Urothelium cell line (cell line): Measurements from ENCODE around the gene GTPBP1.

ENCODE experiments used
- DNase-seq: peaks from one replicate; pipeline ENCODE4 v3.0.0; 2011; ENCODE audit warnings: low spot score, mixed read lengths
- FAIRE-seq: peaks from 2 replicates; lab custom pipeline; 2011; peaks lifted over from hg19 to GRCh38; lab: Jason Lieb, UNC

The GTPBP1 gene

DNA sequence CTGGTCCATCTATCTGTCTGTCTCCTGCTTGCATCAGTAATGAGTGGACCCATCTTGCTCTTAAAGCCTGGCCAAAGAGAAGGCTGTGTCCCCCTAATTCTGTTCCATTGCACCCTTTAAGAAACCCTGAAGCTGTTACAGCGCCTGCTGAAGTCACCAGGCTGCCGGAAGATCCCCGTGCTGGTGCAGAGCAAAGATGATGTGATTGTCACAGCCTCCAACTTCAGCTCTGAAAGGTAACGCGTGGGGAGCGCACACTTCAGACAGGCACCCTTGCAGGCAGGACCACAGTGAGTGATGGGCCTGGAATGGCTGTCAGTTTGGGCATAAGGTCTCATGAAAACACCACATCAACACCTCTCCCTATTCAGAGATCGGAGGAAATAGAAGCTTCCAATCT is 18.4 kb downstream of the GTPBP1 start:
- FAIRE-seq, result no peak

DNA sequence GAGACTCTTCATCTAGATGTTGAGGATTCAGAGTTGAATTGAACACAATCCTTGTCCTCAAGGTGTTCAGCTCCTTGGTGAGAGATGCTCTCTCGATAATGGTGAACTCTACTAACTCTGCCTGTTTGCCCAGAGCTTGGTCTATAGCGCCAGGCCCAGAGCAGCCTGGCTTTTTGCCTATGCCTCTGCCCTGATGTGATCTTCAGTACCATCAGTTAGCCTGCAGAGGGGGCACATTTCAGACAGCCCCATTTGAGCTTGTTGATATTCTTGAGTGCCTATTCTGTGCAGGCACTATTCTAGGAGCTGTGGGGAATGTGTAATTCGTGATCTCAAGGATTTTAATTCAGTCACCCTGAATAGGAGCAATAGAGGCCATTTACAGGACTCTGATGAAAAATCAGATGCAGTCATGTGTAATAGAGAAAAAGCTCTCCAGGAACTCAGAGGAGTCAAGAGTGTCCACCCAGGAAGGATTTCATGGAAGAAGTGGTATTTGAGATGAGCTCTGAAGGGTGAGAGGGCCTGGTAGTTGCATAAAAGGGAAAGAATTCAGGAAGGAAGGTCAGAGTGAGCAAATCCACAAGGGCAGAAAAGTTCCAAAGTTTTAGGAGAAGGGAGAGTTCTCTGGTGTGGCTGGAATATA is 19.3 kb downstream of the GTPBP1 start:
- DNase-seq (peak; percentile 55), FAIRE-seq (peak; percentile 66)

More for the DNA sequence above, 18.4 kb downstream of the GTPBP1 start:
- DNase-seq, result no peak

DNA sequence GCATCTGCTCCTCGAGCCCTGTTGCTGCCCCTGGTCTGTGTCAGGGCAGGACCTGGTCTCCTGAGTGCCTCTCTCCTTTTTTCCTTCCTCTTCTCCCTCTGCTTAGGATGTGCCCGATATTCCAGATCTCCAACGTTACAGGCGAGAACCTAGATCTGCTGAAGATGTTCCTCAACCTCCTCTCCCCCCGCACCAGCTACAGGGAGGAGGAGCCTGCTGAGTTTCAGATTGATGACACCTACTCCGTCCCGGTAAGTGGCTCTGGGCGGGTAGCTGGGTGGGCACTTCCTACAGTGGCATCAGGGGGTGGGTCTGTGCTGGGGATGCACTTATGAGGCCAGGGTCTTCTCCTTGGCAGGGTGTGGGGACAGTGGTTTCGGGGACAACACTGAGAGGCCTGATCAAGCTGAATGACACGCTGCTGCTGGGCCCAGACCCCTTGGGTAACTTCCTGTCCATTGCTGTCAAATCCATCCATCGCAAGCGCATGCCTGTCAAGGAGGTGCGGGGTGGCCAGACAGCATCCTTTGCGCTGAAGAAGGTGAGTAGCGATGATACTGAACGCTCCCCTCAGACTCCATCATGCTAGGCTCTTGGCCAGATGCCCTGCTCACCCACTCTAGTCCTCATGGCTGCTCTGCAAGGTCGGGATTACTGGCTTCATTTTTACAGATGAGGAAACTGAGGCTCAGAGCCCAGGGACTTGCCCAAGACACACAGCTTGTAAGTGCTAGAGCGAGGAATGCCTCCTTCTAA is 20.3 kb downstream of the GTPBP1 start:
- DNase-seq (no peak), FAIRE-seq (no peak)

DNA sequence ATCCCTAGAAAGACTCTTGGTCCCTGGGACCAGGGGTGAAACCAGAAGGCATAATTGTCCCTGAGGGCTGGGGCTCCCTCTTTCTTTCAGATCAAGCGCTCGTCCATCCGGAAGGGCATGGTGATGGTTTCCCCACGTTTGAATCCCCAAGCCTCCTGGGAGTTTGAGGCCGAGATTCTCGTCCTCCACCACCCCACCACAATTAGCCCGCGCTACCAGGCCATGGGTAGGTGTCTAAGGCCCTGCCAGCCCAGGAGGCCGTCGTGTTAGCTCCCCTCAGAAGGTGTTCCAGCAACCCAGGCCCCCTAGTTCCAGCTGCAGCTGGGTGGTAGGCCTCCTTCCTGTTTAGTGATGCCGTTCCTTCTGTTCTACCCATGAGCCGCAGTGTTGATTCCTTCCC is 21.4 kb downstream of the GTPBP1 start:
- no peak for DNase-seq
- FAIRE-seq, result no peak

DNA sequence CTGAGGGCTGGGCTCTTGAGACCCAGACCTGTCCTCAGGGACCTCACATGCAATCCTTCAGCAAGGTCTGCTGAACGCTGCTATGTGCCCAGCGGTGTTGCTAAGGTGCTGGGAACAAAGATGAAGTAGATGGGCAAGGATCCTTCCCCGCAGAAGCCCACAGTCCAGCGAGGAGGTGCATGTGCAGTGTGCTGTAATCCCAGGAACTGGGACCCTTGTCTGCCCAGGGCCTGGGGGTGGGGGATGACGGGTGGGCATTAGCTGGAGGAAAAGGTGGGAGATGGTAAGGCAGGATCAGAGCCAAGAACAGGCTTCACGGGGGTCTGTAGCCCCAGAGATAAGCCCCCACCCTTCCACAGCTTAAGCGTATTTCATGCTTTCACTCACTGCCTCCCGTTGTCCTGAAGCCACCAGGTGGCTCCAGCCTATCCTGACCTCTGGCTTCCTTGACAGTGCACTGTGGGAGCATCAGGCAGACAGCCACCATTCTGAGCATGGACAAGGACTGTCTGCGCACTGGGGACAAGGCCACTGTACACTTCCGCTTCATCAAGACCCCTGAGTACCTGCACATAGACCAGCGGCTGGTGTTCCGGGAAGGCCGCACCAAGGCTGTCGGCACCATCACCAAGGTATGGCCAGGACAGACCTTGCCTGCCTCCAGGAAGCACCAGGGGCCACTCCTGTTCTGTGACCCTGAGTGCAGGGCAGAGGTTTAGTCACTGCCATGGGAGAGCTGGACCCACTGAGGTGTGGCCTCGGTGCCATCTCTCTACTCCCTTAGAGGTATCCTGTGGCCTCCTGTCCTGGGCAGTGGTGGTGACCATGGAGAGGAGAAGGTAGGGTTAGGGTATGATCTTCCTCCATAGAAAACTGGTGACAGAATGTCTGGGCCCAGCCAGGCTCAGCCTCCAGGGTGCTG is 22.0 kb downstream of the GTPBP1 start:
- FAIRE-seq, result no peak
- DNase-seq, result no peak

DNA sequence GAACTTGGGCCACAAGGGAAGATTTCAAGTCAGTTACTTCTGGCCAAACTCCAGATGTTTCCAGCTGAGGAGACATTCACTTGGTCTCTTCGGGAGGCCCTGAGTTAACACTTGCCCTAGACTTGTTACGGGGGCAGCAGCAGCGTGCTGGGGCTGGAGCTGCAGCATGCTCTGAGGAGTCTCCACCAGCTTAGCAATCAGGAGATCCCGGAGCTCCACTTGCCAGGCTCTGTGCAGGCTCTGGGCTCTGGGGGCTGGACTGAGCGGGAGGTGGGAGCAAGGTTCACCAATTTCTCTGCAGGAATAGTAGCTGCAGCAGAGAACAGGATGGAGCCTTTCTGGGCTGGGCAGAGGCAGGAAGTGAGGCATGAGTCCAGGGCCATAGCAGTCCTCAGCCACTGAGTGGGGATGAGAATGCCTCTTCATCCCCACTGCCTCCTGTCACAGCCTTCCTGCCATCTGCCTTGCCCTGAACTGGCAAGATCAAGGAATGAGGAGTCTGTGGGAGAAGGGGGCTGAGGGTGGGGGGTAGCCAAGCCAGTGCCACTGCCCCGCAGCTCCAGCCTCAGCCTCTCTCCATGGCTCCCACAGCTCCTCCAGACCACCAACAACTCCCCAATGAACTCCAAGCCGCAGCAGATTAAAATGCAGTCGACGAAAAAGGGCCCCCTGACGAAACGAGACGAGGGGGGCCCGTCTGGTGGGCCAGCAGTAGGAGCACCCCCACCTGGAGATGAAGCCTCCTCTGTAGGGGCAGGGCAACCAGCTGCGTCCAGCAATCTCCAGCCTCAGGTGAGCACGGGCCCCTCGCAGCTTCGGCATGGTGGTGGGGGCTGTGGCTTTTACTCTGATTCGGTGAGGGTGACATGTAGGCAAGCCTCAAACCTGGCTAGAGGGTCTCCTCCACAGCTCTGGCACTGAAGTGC is 23.4 kb downstream of the GTPBP1 start:
- FAIRE-seq (no peak), DNase-seq (no peak)

DNA sequence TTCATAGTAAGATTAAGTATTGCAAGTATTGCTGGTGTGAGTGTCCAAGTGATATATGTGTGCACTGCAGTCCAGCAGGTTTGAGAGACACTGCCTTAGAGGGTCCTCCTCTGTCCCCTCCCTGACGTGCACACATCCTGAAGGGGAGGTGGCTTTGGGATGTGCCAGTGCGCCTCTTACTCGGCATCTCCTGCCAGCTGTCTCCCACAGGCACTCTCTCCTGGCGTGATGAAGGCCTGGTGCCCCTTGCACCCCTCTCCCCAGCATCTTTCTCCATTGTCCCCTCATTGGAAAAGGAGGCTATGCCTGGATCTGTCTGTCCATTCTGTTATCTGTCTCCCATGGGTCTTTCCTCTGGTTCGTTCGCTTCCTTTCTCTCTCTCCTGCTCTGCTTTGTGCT is 24.2 kb downstream of the GTPBP1 start:
- no peak for DNase-seq
- FAIRE-seq, result no peak

DNA sequence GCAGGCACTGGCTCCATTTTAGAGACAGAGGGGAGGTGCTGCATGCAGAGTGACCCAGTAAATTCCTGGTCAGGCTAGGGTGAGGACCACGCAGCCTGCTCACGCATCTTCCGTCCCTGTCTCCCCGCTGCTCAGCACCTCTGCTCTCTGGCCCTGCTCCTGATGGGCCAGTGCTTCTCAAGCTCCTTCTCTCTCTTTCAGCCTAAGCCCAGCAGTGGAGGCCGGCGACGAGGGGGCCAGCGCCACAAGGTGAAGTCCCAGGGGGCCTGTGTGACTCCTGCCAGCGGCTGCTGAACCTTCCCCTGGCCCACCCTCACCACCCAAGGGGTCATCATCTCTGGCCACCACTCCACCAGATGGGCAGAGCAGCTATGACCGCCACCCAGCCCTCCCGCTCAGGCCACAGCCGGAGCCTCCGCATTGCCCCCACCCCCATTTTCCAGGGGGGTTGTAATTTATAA is 24.7 kb downstream of the GTPBP1 start:
- DNase-seq, result no peak
- no peak for FAIRE-seq

DNA sequence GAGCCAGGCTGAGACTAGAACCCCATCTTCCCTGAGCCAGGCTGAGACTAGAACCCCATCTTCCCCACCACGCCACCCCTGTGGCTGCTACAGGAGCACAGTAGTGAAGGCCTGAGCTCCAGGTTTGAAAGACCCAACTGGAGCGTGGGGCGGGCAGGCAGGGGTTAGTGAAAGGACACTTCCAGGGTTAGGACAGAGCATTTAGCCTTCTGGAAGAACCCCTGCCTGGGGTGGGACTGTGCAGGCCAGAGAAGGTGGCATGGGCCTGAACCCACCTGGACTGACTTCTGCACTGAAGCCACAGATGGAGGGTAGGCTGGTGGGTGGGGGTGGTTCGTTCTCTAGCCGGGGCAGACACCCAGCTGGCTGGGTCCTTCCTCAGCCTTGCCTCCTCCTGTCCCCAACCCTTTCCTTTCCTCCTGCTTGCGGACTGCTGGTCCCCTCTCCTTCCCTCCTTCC is 26.0 kb downstream of the GTPBP1 start:
- no peak for FAIRE-seq
- DNase-seq, result no peak

DNA sequence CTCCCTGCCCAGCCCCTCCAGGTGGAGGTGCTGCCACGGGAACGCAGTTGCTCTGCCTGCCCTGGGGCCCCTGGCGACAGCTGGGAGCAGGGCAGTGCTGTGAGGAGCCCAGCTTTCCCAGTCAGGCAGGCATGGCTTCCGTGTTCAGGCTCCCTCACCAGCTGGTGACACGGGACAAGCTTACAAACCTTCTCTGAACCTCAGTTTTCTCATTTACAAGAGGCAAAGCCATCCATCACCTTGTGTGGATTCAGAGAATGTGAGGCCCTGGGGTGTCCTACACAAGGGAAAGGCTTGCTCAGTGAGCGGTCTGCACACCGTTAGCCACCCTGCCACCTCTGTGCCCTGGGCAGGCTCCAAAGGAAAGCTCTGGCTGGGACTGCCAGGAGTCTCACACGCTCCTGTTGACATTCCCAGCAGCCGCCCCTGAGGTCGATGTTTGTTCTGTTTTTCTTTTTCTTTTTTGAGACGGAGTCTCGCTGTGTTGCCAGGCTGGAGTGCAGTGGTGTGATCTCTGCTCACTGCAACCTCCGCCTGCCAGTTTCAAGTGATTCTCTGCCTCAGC is 26.6 kb downstream of the GTPBP1 start:
- FAIRE-seq (no peak), DNase-seq (no peak)

DNA sequence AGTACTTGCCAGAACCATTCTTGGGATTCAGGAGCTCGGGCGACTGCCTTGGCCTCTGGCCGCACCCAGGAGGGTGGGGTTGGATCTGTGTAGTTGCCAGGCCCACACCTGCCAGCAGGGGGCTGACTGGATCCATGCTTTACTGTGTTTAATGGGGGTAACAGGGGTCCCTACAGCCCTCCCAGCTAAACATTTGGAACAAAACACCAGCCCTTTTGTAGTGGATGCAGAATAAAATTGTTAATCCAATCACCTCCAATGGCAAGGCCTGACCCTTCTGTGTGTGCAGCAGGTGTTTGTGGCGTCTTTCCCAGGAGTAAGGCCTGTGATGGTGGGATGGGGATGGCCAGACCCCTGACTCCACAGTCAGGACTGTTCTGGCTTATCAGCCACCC is 27.6 kb downstream of the GTPBP1 start:
- DNase-seq, result peak; percentile 67
- FAIRE-seq, result peak; percentile 13

DNA sequence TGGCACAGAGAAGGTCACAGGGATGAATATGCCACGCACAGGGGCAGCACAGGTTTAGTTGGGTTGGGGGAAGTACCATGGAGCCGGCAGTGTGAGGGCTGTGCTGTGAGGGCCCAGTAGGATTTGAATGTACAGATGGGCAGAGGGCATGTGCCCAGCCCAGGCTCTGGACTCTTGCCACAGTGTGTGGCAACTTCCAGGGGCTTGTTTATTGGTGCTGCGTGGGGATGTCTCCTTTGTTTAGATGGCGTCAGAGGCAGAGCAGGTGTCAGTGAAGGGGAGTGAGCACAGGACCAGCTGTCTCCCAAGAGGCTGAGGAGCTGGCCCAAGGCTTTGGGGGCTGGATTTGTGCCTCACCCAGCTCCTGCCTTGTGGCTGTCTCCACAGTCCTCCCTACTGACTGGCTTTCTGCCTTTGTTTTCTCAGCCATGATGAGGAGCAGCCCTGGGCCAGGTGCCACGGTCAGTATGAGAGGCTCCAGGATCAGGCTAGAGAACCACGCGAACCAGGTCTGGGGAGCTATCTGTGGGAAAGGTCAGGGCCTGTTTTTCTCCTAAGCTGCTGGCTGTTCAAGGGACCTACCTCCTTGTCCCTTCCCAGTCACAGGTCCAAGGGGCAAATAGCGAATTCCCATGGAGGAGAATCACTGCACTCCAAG is 28.1 kb downstream of the GTPBP1 start:
- DNase-seq, result no peak
- peak; percentile 69 for FAIRE-seq

DNA sequence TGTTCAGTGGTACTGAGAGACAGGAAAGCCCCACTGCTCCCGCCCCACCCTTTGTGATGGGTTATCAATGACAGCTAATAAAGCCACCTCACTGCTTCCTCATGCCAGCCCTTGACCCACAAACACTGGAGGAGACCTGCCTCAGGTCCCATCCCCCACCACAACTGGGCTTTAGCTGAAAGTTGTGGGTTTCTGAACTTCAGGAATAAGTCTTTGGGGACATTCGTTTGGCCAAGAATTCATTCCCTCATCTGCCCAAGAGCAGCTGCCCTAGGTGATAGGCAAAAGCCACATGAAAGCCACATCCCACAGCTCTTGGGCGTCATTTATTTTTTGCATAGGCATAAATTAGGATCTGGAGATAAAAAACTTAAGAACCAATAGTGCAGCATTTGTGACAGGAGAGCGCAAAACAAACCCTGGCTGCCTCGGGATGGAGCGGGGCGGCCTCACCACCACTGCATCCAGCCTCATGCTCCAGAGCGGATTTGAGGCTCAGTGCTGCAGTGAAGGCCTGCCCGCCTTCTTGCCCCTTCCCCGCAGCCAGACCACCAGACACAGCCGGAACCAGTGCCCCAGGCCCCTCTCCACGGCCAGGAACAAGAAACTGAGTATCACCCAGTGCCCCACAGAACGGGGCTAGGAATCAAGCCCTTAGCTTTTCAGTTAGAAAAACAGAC is 28.8 kb downstream of the GTPBP1 start:
- no peak for DNase-seq
- FAIRE-seq, result no peak

DNA sequence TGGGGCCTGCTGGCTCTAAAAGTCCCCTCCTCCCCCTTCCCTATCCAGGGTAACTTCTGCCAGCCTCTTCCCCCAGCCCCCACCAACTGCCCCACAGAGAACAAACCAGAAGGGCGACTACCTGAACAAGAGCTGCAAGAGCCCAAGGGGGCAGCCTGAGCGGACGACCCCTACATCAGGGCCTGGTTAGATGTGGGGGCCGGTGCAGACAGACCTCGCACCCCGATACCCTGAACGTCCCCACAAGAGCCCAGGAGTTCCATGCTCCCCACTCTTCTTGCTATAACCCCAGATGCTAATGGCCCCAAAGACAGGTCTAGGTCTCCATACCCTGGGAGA is 29.4 kb downstream of the GTPBP1 start:
- no peak for DNase-seq

DNA sequence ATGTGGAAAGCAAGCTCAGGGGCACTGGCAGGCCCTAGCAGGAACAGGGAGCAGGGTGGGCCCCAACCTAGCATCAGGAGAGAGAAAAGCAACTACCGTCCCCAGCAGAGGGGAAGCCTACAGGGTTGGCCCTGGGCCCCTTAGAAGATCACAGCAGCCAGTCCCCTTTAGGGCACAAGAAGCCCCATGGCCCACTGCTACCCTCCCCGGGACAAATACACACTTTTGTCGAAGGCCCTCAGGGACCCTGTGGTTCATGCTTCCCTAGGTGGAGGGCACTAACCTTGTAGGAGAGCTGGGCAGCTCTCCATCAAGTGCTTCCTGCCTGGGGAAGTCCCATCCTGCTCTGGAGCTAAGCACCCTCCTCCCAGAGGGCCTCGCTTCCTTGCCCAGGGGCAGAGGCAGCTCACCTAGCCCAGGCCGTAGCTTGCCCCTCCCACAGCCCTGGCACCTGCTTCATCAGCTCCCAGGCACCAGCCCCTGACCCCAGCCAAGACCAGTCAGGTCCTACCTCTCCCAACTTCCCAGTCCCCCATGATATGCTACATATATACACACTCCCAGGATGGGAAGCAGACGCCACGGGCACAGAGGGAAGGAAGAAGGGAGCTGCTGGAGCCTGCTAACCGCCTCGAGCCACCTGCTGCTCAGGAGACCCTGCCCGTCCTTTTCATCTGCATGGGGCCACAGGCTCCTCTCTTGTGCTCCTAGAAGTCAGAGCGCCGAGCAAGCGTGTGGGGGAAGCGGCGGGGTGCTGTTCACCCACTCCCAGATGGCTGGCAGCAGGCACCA is 29.9 kb downstream of the GTPBP1 start:
- FAIRE-seq (no peak), DNase-seq (no peak)

More for the DNA sequence above, 29.4 kb downstream of the GTPBP1 start:
- no peak for FAIRE-seq

DNA sequence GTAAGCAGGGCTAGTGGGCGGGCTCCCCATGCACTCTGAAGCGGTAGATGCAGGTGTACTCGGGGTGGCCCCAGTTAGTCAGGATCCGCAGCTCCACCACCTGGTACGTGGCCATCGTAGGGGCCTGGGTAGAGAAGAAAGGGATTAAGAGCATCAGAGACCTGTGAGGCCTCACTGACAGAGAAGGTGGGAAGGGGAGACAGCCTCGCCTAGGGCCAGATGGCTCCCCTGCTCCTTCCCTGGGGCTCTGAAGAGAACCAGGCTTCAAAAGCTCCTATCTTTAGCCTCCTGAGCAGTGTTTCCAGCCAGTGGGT is 30.5 kb downstream of the GTPBP1 start:
- no peak for DNase-seq

DNA sequence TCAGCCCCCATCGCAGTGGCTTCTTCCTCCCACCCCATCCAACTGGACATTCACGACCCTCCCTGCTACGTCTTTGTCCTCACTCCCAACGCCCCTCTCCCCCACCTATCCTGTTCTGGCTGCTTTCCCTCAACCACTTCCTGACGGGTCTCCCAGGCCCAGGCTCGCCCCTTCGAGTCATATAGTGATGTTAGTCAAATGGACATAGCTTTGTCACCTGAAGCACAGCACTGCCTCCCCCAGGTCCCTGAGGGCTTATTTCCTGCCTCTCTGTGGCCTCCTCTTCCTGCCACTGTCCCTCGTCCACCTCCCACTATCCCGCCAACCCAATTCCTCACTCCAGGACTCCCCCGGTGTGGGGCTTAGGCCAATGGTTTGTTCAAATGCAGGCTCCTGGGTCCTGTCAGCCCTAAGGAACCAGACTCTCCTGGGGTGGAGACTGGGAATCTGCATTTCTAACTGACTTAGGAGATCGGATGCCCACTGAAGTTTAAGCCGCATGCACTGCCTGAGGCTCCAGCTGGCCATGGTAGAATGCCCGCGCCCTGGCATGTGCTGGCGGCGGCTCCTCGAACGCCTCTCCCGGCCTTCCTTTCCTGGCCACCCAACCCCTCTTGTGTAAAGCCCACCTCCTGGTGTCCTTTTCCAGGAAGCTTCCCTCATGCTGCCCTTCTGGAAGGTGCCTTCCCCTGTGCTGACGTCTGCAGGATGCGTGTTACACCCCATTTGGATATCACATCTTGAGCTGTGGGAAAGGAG is 31.7 kb downstream of the GTPBP1 start:
- FAIRE-seq (peak; percentile 13), DNase-seq (no peak)

More for the DNA sequence above, 30.5 kb downstream of the GTPBP1 start:
- no peak for FAIRE-seq
